ENCODE measurements around the gene UROC1. TPM values are rescaled to one million over a fixed set of nuclear protein-coding genes. Genes with fewer than 3 reads are reported as not detected.

Gene UROC1
- total RNA-seq, 1 donor from 2014 or later, result not detected

DNA sequence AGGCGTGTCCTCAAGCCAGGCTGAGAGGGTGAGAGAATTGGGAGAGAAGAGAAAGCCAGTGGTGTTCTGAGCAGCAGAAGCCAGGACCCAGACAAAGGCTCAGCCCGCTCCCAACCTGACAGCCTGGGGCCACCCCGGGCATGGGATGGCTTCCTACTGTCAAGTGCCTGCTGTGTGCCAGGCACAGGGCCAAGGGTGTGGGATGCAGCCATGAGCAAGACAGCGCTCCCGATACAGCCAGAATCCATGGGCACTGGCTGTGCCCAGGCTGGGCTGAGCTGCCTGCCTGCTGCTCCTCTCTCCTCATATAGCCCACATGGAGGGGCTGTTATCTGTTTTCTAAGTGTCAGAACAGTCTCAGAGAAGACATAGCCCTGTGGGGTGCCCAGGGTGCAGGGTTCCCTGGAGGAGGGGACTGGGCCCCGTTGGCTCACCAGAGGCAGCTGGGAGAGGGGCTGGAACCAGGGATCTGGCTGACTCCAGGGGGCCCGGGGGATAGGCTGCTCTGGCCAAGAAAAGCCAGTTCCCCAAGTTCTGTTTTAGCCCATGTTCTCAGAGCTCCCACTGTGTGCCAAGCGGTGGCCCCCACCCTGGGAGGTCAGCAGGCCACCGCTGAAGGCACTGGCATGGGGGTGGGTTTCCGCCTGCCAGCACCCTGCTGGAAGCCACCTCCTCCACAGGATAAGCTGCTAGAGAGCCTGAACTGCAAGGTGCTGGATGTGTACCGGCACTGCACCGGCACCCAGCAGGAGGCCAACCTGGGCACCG lies 83.9 kb downstream of the UROC1 start:
- Mint-ChIP-seq H3K9me3 (no peaks in the 10 kb centered on the region), H3K27ac (no peak overlapping the region), H3K4me1 (no peaks in the 10 kb centered on the region), H3K4me3 (no peak overlapping the region), H3K27me3 (no peaks in the 10 kb centered on the region), H3K36me3 (ENCODE audit: low read depth) (peaks cover 46% of the 10 kb centered on the region)
- CTCF ChIA-PET, result no interaction called here
- POLR2A ChIA-PET, result no interaction called here
- intact Hi-C loops (cut with micrococcal nuclease), result no loop called here
- DNase-seq, result no peak
- TF ChIP-seq CTCF (IDR thresholded peaks at IDR 0.05), result no peak
- ATAC-seq (ENCODE audit: low read depth), result no peak

- H3K4me3 Mint-ChIP-seq, result no peak overlapping the region
- H3K27me3 Mint-ChIP-seq, result no peaks in the 10 kb centered on the region
- no peak overlapping the region for H3K27ac Mint-ChIP-seq
- H3K36me3 Mint-ChIP-seq (ENCODE audit: low read depth), result peaks cover 39% of the 10 kb centered on the region
- intact Hi-C loops (cut with micrococcal nuclease), result no loop called here
- ChIA-PET CTCF (no interaction called here), POLR2A (no interaction called here)
- no peaks in the 10 kb centered on the region for H3K9me3 Mint-ChIP-seq
- no peaks in the 10 kb centered on the region for H3K4me1 Mint-ChIP-seq
- ATAC-seq (ENCODE audit: low read depth) (no peak), DNase-seq (no peak)
- TF ChIP-seq CTCF (IDR thresholded peaks at IDR 0.05), result no peak
Measured at GRCh38 chr3:126433105-126433430, 84.5 kb downstream of the UROC1 start.

GRCh38 chr3:126432361-126433104 lies 85.0 kb downstream of the UROC1 start:
- TF ChIP-seq CTCF (IDR thresholded peaks at IDR 0.05), result no peak
- no peak for DNase-seq
- CTCF ChIA-PET, result no interaction called here
- POLR2A ChIA-PET, result no interaction called here
- Mint-ChIP-seq H3K9me3 (peaks cover 4% of the 10 kb centered on the region), H3K27me3 (no peaks in the 10 kb centered on the region), H3K4me1 (no peaks in the 10 kb centered on the region), H3K36me3 (ENCODE audit: low read depth) (peaks cover 36% of the 10 kb centered on the region), H3K4me3 (no peak overlapping the region), H3K27ac (no peak overlapping the region)
- intact Hi-C loops (cut with micrococcal nuclease), result no loop called here
- ATAC-seq (ENCODE audit: low read depth), result no peak

Other genes starting within 250 kb of the UROC1 start
- gene KLF15, start 160.4 kb downstream of the UROC1 start, total RNA-seq, result 0.31 and 0.39 TPM in 2 replicates
- not detected in 2 replicates for gene CFAP100, start 122.9 kb downstream of the UROC1 start, total RNA-seq
- gene ZXDC, start 41.9 kb downstream of the UROC1 start, total RNA-seq, result 37.4 and 45.4 TPM in 2 replicates
- not detected in 2 replicates for gene CHST13, start 6.4 kb upstream of the UROC1 start, total RNA-seq
- gene C3orf22, start 41.2 kb upstream of the UROC1 start, total RNA-seq, result not detected in 2 replicates
- 0.51 and 0.76 TPM in 2 replicates for gene TXNRD3, start 137.4 kb upstream of the UROC1 start, total RNA-seq
- 7.5 and 10.0 TPM in 2 replicates for gene CHCHD6, start 186.5 kb upstream of the UROC1 start, total RNA-seq